ENCODE measurements around the gene RANGRF.
"Not testable (repeated sequence)": the region's sequence is repeated elsewhere in the genome, so short reads cannot be mapped to it uniquely, and the experiment has no call there.

Gene RANGRF

GRCh38 chr17:8288336-8289102 lies at the start of gene RANGRF:
RANGRF (plus strand) TSS chr17:8288670; CDS start chr17:8288789, 119 bp downstream.
- in situ Hi-C loops (cut with HindIII; ENCODE audit: low sequenced_read_pairs): no loop called here

GRCh38 chr17:8243827-8244226 lies 44.6 kb upstream of the RANGRF start:
- in situ Hi-C loops (cut with HindIII; ENCODE audit: low sequenced_read_pairs): no loop called here

GRCh38 chr17:8244768-8245167 lies 43.7 kb upstream of the RANGRF start:
- in situ Hi-C loops (cut with HindIII; ENCODE audit: low sequenced_read_pairs): no loop called here

- in situ Hi-C loops (cut with HindIII; ENCODE audit: low sequenced_read_pairs): no loop called here
Observed at GRCh38 chr17:8248751-8249607, 39.5 kb upstream of the RANGRF start, which contains the start of gene PFAS. PFAS (plus strand) TSS chr17:8249289; CDS start chr17:8253938, 4,649 bp downstream.

- in situ Hi-C loops (cut with HindIII; ENCODE audit: low sequenced_read_pairs): no loop called here
Observed at GRCh38 chr17:8249621-8250500, 38.6 kb upstream of the RANGRF start.

- in situ Hi-C loops (cut with HindIII; ENCODE audit: low sequenced_read_pairs): not testable (repeated sequence)
Observed at GRCh38 chr17:8251411-8251810, 37.1 kb upstream of the RANGRF start.

- in situ Hi-C loops (cut with HindIII; ENCODE audit: low sequenced_read_pairs): no loop called here
Observed at GRCh38 chr17:8253801-8254200, 34.7 kb upstream of the RANGRF start.

GRCh38 chr17:8254881-8255280 lies 33.6 kb upstream of the RANGRF start:
- in situ Hi-C loops (cut with HindIII; ENCODE audit: low sequenced_read_pairs): no loop called here

GRCh38 chr17:8255499-8255898 lies 33.0 kb upstream of the RANGRF start:
- in situ Hi-C loops (cut with HindIII; ENCODE audit: low sequenced_read_pairs): no loop called here

- in situ Hi-C loops (cut with HindIII; ENCODE audit: low sequenced_read_pairs): no loop called here
Observed at GRCh38 chr17:8256291-8256690, 32.2 kb upstream of the RANGRF start.

- in situ Hi-C loops (cut with HindIII; ENCODE audit: low sequenced_read_pairs): no loop called here
Observed at GRCh38 chr17:8256691-8257090, 31.8 kb upstream of the RANGRF start.

- in situ Hi-C loops (cut with HindIII; ENCODE audit: low sequenced_read_pairs): no loop called here
Observed at GRCh38 chr17:8257801-8258200, 30.7 kb upstream of the RANGRF start.

GRCh38 chr17:8264320-8264719 lies 24.1 kb upstream of the RANGRF start:
- in situ Hi-C loops (cut with HindIII; ENCODE audit: low sequenced_read_pairs): no loop called here

- in situ Hi-C loops (cut with HindIII; ENCODE audit: low sequenced_read_pairs): no loop called here
Observed at GRCh38 chr17:8264836-8265542, 23.5 kb upstream of the RANGRF start.

- in situ Hi-C loops (cut with HindIII; ENCODE audit: low sequenced_read_pairs): no loop called here
Observed at GRCh38 chr17:8266648-8267479, 21.6 kb upstream of the RANGRF start.

GRCh38 chr17:8267480-8268147 lies 20.9 kb upstream of the RANGRF start:
- in situ Hi-C loops (cut with HindIII; ENCODE audit: low sequenced_read_pairs): no loop called here

GRCh38 chr17:8268550-8269298 lies 19.7 kb upstream of the RANGRF start:
- in situ Hi-C loops (cut with HindIII; ENCODE audit: low sequenced_read_pairs): no loop called here

GRCh38 chr17:8272421-8272820 lies 16.0 kb upstream of the RANGRF start:
- in situ Hi-C loops (cut with HindIII; ENCODE audit: low sequenced_read_pairs): no loop called here
